DOHH2 (cell line): Measurements from ENCODE around the gene RGS7.

ENCODE experiments used
- CTCF ChIP-seq: fragments of 200-600 bp; sonication (generic); IDR thresholded peaks from one replicate; pipeline ENCODE4 v1.5.1; 2014; ENCODE audit warnings: antibody characterized with exemption, mild to moderate bottlenecking, low read depth, low read length; ENCODE audit not compliant: poor library complexity, severe bottlenecking
- EZH2phosphoT487 ChIP-seq: fragments of 200-600 bp; sonication (generic); IDR thresholded peaks from 2 replicates; pipeline ENCODE4 v1.6.1; 2017; ENCODE audit warnings: borderline replicate concordance, mild to moderate bottlenecking, antibody characterized with exemption, low read length, moderate library complexity, mixed read lengths

- TF ChIP-seq CTCF (no peak), EZH2phosphoT487 (no peak)
These were observed 9.2 kb upstream of the RGS7 start for GRCh38 chr1:241366196-241366595.
